GM19239 (cell line): ENCODE results near the gene CD96.
A peak's percentile ranks its signal among the peaks of the same experiment; 100 is the strongest.
"Not testable (repeated sequence)": the region's sequence is repeated elsewhere in the genome, so short reads cannot be mapped to it uniquely, and the experiment has no call there.

ENCODE experiments used
- DNase-seq: peaks from one replicate; pipeline ENCODE4 v3.0.0; 2011; ENCODE audit warnings: low spot score; ENCODE audit not compliant: insufficient read length
- FAIRE-seq: peaks from 2 replicates; lab custom pipeline; 2011; peaks lifted over from hg19 to GRCh38; lab: Jason Lieb, UNC

CD96 gene

GRCh38 chr3:111548756-111549155 is 6.8 kb downstream of the CD96 start:
- no peak for FAIRE-seq

GRCh38 chr3:111561902-111562301 is 19.9 kb downstream of the CD96 start:
- not testable (repeated sequence) for FAIRE-seq, DNase-seq

More at GRCh38 chr3:111548756-111549155, 6.8 kb downstream of the CD96 start:
- DNase-seq: no peak

- FAIRE-seq (no peak), DNase-seq (no peak)
Observed at GRCh38 chr3:111566844-111567243, 24.8 kb downstream of the CD96 start.

- no peak for FAIRE-seq
- DNase-seq: no peak
Observed at GRCh38 chr3:111568355-111568754, 26.4 kb downstream of the CD96 start.

- FAIRE-seq: no peak
- no peak for DNase-seq
Observed at GRCh38 chr3:111568911-111569310, 26.9 kb downstream of the CD96 start.

- FAIRE-seq (no peak), DNase-seq (no peak)
Observed at GRCh38 chr3:111570404-111571030, 28.5 kb downstream of the CD96 start.

- no peak for FAIRE-seq
- no peak for DNase-seq
Observed at GRCh38 chr3:111571282-111571681, 29.3 kb downstream of the CD96 start.

GRCh38 chr3:111571907-111572460 is 30.0 kb downstream of the CD96 start:
- peak; percentile 51 for FAIRE-seq
- DNase-seq: no peak

GRCh38 chr3:111577113-111577512 is 35.1 kb downstream of the CD96 start:
- no peak for FAIRE-seq
- DNase-seq: no peak

- FAIRE-seq: peak; percentile 66
Observed at GRCh38 chr3:111577798-111578685, 36.0 kb downstream of the CD96 start.

GRCh38 chr3:111578867-111579266 is 36.9 kb downstream of the CD96 start:
- DNase-seq: no peak
- FAIRE-seq: peak; percentile 48

More at GRCh38 chr3:111577798-111578685, 36.0 kb downstream of the CD96 start:
- no peak for DNase-seq

- DNase-seq (no peak), FAIRE-seq (no peak)
Observed at GRCh38 chr3:111579495-111579894, 37.5 kb downstream of the CD96 start.

- DNase-seq (no peak), FAIRE-seq (no peak)
Observed at GRCh38 chr3:111581403-111582119, 39.6 kb downstream of the CD96 start.

- FAIRE-seq: no peak
- DNase-seq: no peak
Observed at GRCh38 chr3:111582120-111582474, 40.1 kb downstream of the CD96 start.

GRCh38 chr3:111584744-111585143 is 42.7 kb downstream of the CD96 start:
- no peak for FAIRE-seq
- no peak for DNase-seq

- no peak for FAIRE-seq
- no peak for DNase-seq
Observed at GRCh38 chr3:111585217-111585616, 43.2 kb downstream of the CD96 start.

- FAIRE-seq: no peak
Observed at GRCh38 chr3:111588527-111588926, 46.5 kb downstream of the CD96 start.

GRCh38 chr3:111589303-111590142 is 47.5 kb downstream of the CD96 start:
- FAIRE-seq (no peak), DNase-seq (no peak)

More at GRCh38 chr3:111588527-111588926, 46.5 kb downstream of the CD96 start:
- DNase-seq: no peak

GRCh38 chr3:111590143-111590491 is 48.1 kb downstream of the CD96 start:
- no peak for DNase-seq
- peak; percentile 68 for FAIRE-seq

- DNase-seq: no peak
- FAIRE-seq: no peak
Observed at GRCh38 chr3:111591555-111591954, 49.6 kb downstream of the CD96 start.
